NCI-H1694 treated with DMSO at 0.1 percent for 48 hours (cell line): ENCODE data around the gene CFAP119.

Experiments
- DNase-seq: peaks from one replicate; lab custom pipeline; 2025; lab: John Stamatoyannopoulos, UW

Gene CFAP119

GRCh38 chr16:30782486-30783279 lies 20.8 kb upstream of the CFAP119 start:
- no peak for DNase-seq

DNA sequence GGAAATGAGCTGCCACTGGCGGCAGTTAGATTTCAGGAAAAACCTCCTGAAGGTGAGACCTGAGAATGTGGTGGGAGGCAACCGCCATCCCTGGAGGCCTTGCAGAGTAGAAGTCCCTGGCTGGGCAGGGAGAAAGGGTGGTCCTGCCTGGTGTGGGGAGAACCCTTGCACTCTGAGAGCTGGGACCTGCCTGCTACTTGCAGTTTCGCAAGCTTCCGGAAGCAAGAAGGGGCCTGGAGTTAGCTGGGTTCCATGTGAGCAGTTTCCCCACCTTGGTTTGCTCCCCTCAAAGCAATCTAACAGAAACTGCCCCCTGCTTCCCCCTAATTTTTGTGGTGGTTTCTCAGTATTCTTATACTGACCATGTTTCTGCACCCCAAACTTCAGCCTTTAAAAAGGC lies 18.7 kb upstream of the CFAP119 start:
- no peak for DNase-seq

- no peak for DNase-seq
Measured at GRCh38 chr16:30780021-30780420, 18.2 kb upstream of the CFAP119 start.

- no peak for DNase-seq
Measured at GRCh38 chr16:30779596-30779995, 17.7 kb upstream of the CFAP119 start.

GRCh38 chr16:30778549-30779244 lies 16.8 kb upstream of the CFAP119 start:
- no peak for DNase-seq

DNA sequence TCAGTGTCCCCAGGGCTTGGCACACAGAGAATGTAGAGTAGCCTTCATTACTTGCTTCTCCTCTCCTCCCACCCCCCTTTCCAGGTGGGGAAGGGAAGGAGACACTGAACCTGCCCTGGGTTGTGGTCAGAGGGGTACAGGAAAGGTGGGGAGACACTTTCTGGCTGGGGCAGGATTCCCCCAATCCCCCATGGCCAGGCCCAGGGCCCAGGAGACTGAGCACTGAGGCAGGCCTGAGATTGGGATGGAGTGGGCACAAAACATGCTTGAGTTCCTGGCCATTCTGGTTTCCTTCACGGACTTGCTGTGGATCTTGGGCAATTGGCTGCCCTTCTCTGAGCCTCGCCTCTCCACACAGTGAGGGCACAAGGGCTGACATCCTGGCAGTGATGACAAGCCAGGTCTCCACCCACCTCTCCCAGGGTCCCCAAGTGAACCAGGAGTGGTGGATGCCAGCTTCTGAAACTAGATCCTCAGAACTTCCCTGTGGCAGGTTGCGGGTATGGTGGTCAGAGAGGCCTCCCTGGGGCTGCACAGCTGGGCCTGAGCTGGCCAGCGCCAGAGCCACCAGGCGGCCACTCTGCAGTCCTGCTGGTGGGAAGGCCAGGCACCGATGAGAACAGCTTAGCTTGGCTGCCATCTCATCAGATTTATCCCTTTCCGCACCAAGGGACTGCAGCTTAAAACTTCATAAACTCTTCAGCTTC lies 15.9 kb upstream of the CFAP119 start:
- no peak for DNase-seq

- DNase-seq = peak; percentile 48
Measured at GRCh38 chr16:30775392-30776188, 13.7 kb upstream of the CFAP119 start.

- no peak for DNase-seq
Measured at GRCh38 chr16:30775131-30775391, 13.2 kb upstream of the CFAP119 start.

DNA sequence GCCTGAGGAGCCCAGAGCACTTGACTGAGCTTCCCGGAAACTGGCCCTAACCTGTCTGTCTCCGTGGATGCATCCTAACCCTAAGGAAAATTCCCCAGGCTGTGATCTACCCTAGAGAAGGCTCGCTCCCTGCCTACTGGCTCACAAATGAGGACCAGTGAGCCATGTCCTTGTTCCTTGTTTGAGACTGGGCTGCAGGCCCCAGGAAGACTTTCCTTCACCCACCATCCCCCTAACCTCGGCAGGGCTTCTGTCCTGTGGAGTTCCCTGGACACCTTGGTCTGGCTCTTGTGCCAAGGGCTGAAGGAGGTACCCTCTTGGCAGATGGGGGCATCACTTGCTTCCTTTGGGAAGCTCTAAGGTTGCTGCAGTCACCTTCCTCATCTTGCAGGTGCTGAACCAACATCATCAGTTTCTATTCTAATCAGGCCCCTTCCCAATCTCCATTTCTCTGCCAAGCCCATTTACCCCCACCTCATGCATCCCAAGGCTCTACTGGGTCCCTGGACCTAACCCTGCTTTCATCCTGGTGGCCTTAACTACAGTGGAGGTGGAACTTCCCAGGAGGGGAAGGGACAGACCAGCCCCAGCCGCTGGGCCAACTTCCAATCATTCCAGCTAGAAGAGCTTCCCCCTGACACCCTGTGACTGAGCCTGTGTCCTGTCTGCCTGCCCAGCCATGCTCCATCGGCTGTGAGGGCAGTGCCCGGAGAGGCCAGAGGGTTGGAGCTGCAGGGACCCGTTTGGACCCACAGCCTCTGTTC lies 12.7 kb upstream of the CFAP119 start:
- DNase-seq = no peak

DNA sequence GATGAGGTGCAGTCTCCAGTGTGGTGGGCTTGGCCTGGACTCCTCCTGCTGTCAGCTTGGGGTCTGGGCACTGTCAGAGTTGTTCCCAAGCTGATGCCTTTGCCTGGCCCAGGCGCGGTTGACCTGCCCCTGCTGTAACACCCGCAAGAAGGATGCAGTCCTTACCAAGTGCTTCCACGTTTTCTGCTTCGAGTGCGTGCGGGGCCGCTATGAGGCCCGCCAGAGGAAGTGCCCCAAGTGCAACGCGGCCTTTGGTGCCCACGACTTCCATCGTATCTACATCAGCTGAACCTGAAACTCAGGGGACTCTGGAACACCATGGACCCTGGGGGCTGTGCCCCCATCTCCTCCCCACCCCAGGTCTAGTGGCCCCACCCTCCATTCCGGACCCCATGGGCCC lies 12.0 kb upstream of the CFAP119 start:
- DNase-seq = no peak

DNA sequence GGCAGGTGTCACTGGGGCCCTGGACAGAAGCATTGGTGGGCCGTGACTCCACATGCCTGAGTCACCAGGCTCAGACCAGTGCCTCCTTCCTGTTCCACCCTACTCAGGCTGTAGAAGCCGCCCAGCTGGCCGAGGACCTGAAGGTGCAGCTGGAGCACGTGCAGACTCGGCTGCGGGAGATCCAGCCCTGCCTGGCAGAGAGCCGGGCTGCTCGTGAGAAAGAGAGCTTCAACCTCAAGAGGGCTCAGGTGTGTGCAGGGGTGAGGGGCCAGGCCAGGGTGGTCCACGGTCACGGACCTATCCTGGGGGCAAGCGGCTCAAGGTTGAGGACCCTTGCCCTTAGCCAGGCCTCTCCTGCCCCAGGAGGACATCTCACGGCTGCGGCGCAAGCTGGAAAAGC lies 9.9 kb upstream of the CFAP119 start:
- no peak for DNase-seq

DNA sequence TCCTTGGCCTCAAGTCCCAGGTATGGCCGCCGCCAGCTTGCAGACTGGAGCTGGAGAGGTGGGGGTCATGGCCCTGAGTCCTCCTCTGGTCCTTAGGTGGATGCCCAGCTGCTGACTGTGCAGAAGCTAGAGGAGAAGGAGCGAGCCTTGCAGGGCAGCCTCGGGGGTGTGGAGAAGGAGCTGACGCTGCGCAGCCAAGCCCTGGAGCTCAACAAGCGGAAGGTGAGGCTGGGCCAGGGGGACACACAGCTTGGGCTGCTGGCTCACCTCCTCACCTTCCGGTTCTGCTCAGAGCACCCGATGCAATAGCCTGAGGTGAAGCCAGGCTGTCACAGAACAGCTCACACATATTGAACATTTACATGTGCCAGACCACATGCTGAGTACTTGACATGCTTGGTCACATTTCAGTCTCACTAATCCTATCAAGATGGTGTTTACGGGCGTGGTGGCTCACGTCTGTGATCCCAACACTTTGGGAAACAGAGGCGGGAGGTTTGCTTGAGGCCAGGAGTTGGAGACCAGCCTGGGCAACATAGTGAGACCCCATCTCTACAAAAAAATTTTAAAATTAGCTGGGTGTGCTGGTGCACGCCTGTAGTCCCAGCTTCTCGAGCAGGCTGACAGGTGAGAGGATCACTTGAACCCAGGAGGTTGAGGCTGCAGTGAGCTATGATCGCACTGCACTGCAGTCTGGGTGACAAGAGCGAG lies 7.7 kb upstream of the CFAP119 start:
- DNase-seq = no peak

DNA sequence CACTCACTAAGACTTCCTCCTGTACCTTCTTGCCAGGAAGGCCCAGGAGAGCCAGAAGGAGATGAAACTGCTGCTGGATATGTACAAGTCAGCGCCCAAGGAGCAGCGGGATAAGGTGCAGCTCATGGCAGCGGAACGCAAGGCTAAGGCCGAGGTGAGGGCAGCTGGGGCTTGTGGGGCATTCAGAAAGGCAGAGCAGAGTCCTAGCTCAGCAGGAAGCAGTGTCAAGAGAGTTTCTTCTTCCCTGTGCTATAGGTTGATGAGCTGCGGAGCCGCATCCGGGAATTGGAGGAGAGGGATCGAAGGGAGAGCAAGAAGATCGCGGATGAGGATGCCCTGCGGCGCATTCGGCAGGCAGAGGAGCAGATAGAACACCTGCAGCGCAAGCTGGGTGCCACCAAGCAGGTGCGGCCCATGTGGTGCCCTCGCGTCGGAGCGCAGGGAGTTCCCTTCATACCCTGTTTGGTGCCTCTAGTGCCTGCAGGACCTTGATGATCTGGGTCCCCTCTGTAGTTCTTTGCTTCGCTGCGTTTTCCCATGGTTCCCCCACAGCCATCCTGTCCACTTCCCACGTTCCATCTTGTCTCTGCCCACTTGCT lies 6.8 kb upstream of the CFAP119 start:
- no peak for DNase-seq

- DNase-seq = no peak
Measured at GRCh38 chr16:30767767-30768465, 6.1 kb upstream of the CFAP119 start.

GRCh38 chr16:30766933-30767284 lies 5.0 kb upstream of the CFAP119 start:
- no peak for DNase-seq

- DNase-seq = no peak
Measured at GRCh38 chr16:30766206-30766932, 4.5 kb upstream of the CFAP119 start.

- DNase-seq = no peak
Measured at GRCh38 chr16:30764816-30765465, 3.1 kb upstream of the CFAP119 start.

GRCh38 chr16:30764086-30764485 lies 2.2 kb upstream of the CFAP119 start:
- no peak for DNase-seq
